Mucosa of descending colon (tissue), 3 donors: ENCODE measurements around the gene TMEM209. TPM values are rescaled to one million over a fixed set of nuclear protein-coding genes. Genes with fewer than 3 reads are reported as not detected.

Experiments
- ATAC-seq: fragments of 200-7000 bp; cut with Tn5 transposase; one replicate; pipeline ENCODE4 v1.9.1; 2020; ENCODE audit warnings: mild to moderate bottlenecking, moderate library complexity
- DNase-seq, 3 donors: peaks; one replicate each; pipeline ENCODE4 v3.0.0-alpha.2; 2020
- H3K36me3 ChIP-seq: fragments of 200-600 bp; one replicate; pipeline ENCODE4 v1.8.0; 2021; ENCODE audit warnings: low read depth, mild to moderate bottlenecking
- H3K4me1 ChIP-seq: fragments of 200-600 bp; one replicate; pipeline ENCODE4 v1.8.0; 2021; ENCODE audit warnings: low read depth, mild to moderate bottlenecking
- H3K4me3 ChIP-seq: fragments of 200-600 bp; one replicate; pipeline ENCODE4 v1.8.0; 2021; ENCODE audit warnings: mild to moderate bottlenecking
- H3K9me3 ChIP-seq: fragments of 200-600 bp; one replicate; pipeline ENCODE4 v1.8.0; 2021; ENCODE audit warnings: mild to moderate bottlenecking
- CTCF ChIP-seq: fragments of 200-600 bp; IDR thresholded peaks from one replicate; pipeline ENCODE4 v1.8.0; 2022; ENCODE audit warnings: antibody characterized with exemption, mild to moderate bottlenecking
- intact Hi-C, 2 donors: fragments of 100-400 bp; cut with DNase I in 1 of 2; cut with micrococcal nuclease in 1 of 2; formaldehyde crosslinking; loops; one replicate each; pipeline versions ENCODE4 v1.11.0 to v1.11.1; 2022; cut with DNase I, micrococcal nuclease
- total RNA-seq, 3 donors: library from RNA; stranded (reverse); fragmentation: NEBNext Ultra II Directional in 2 of 3; extraction: Animal tissue kit (Norgen Biotek cat#: 25700) in 2 of 3; gene quantifications; one replicate each; pipeline versions ENCODE4 v1.2.1 to v1.2.4, GENCODE V29; 2021 to 2023
- donor health status: DM: no; HTN: no; CAD: no; lungs with moderate emphysema.
- donor health status: DM: no; HTN: no; CAD: no.
- donor health status: DM: no; HTN: yes; CAD: no.

Gene TMEM209
- total RNA-seq, 3 donors from 2014 or later = 19.1 to 28.9 (median 27.6) TPM

GRCh38 chr7:130124711-130125110 lies 80.5 kb downstream of the TMEM209 start:
- DNase-seq (no peak), ATAC-seq (no peak)
- Histone ChIP-seq H3K9me3 (no peaks in the 10 kb centered on the region), H3K36me3 (peaks cover 5% of the 10 kb centered on the region), H3K4me1 (peaks cover 12% of the 10 kb centered on the region), H3K4me3 (no peak overlapping the region)
- intact Hi-C loops = no loop called here
- no peak for TF ChIP-seq CTCF

GRCh38 chr7:130123501-130123900 lies 81.7 kb downstream of the TMEM209 start:
- peaks cover 12% of the 10 kb centered on the region for H3K4me1 ChIP-seq
- no peaks in the 10 kb centered on the region for H3K9me3 ChIP-seq
- no peak overlapping the region for H3K4me3 ChIP-seq
- TF ChIP-seq CTCF = no peak
- ATAC-seq (no peak), DNase-seq (no peak)
- intact Hi-C loops = no loop called here
- H3K36me3 ChIP-seq = no peaks in the 10 kb centered on the region

DNA sequence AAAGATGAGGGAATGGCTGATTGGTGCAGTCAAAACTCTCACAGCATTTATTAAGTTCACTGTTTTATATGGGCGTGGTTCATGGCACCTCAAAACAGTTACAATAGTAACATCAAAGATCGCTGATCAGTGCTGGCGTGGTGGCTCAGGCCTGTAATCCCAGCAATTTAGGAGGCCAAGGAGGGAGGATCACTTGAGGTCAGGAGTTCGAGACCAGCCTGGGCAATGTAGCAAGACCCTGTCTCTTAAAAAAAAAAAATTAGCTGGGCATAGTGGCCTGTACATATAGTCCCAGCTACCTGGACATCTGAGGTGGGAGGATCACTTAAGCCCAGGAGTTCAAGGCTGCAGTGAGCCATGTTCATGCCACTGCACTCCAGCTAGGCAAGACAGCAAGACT lies 86.4 kb downstream of the TMEM209 start:
- no peak for TF ChIP-seq CTCF
- intact Hi-C loops = no loop called here
- H3K4me1 ChIP-seq = peaks cover 6% of the 10 kb centered on the region
- H3K4me3 ChIP-seq = no peak overlapping the region
- H3K9me3 ChIP-seq = no peaks in the 10 kb centered on the region
- ATAC-seq = no peak
- H3K36me3 ChIP-seq = no peaks in the 10 kb centered on the region
- no peak for DNase-seq

- H3K9me3 ChIP-seq = no peaks in the 10 kb centered on the region
- no peak overlapping the region for H3K4me3 ChIP-seq
- no peak for TF ChIP-seq CTCF
- intact Hi-C loops = no loop called here
- no peak for DNase-seq
- peaks cover 12% of the 10 kb centered on the region for H3K4me1 ChIP-seq
- ATAC-seq = no peak
- no peaks in the 10 kb centered on the region for H3K36me3 ChIP-seq
These were observed 86.9 kb downstream of the TMEM209 start for GRCh38 chr7:130118294-130118693.

GRCh38 chr7:130114776-130115175 lies 90.4 kb downstream of the TMEM209 start:
- no peaks in the 10 kb centered on the region for H3K9me3 ChIP-seq
- DNase-seq = no peak

More at GRCh38 chr7:130114776-130115175, 90.4 kb downstream of the TMEM209 start:
- intact Hi-C loops = no loop called here
- no peak for TF ChIP-seq CTCF
- no peak for ATAC-seq
- H3K36me3 ChIP-seq = no peaks in the 10 kb centered on the region
- H3K4me1 ChIP-seq = peaks cover 16% of the 10 kb centered on the region
- no peak overlapping the region for H3K4me3 ChIP-seq

Other genes with a start within 250 kb of the TMEM209 start
- 10 to 100 TPM in 2 of 3 donors, 1 to 10 TPM in 1; 8.4 to 12.0 (median 10.1) TPM for gene ZC3HC1, start 154.0 kb downstream of the TMEM209 start, total RNA-seq
- 10 to 100 TPM; 30.1 to 36.2 (median 34.1) TPM for gene KLHDC10, start 134.9 kb downstream of the TMEM209 start, total RNA-seq
- gene SSMEM1, start 2.5 kb upstream of the TMEM209 start, total RNA-seq = not detected
- 1 to 10 TPM in 2 of 3 donors, under 1 TPM in 1; 0.22 to 2.6 (median 2.1) TPM for gene CPA2, start 61.5 kb upstream of the TMEM209 start, total RNA-seq
- not detected for gene CPA4, start 87.8 kb upstream of the TMEM209 start, total RNA-seq
- not detected for gene CPA5, start 139.4 kb upstream of the TMEM209 start, total RNA-seq
- not detected for gene CPA1, start 175.1 kb upstream of the TMEM209 start, total RNA-seq
- gene CEP41, start 235.6 kb upstream of the TMEM209 start, total RNA-seq = 1 to 10 TPM; 6.4 to 8.3 (median 6.6) TPM